COLO829 (cell line): Measurements from ENCODE around the gene NFIB.

Experiments
- DNase-seq: peaks from one replicate; pipeline ENCODE4 v3.0.0; 2012; ENCODE audit warnings: low spot score

NFIB gene

DNA sequence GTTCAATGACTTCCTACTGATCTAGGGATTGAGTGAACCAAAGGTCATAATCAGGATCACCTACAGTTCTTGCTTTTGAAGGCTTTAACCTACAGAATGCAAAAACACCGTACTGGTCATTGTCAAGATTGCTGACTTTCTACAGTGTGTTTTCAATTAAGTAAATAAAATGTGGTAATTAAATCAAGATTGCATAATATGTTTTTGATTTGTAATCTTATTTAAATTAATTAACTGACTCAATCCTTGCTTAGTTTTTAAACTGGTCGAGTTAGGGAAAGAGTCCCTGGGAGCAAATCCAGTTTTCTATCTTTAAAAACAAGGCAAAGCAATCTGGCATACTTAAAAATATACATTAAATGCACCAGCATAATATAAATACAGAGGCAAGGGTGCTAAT, 125.9 kb downstream of the NFIB start:
- no peak for DNase-seq

DNA sequence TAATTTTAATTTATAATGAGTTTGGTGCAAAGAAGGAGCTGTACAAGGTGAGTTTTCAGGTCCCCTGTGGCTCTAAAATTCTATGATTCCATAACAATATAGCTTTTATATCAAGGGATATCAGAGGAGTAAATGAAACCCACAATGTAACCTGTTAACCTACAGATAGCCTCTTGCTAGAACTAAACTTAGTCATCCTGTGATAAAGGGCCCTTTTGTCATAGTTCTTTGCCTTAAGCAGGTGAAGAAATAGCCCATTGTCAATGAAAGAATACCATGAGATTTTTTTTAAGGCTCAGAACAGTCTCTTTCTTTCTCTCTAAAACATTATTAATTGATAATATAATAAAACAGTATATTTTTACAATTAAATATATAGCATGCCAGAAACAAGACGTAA, 127.8 kb downstream of the NFIB start:
- peak; percentile 14 for DNase-seq

DNA sequence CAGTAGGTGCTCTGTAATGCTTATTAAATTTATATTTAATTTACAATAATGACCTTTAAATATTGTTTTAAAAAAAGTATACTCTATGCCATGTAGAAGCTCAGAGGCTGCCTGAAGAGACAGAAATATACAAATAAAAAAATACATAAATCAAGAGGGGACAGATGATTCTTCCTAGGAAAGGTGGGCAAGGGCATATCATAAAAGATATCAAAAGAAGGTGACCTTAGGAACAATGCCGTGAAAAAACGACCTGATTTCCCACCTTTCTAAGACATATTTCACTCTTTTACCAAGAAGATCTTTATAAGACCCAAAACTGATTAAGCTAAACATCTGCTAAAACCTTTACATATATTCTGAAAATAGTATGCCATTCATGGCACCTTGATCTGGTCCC, 128.9 kb downstream of the NFIB start:
- no peak for DNase-seq

DNA sequence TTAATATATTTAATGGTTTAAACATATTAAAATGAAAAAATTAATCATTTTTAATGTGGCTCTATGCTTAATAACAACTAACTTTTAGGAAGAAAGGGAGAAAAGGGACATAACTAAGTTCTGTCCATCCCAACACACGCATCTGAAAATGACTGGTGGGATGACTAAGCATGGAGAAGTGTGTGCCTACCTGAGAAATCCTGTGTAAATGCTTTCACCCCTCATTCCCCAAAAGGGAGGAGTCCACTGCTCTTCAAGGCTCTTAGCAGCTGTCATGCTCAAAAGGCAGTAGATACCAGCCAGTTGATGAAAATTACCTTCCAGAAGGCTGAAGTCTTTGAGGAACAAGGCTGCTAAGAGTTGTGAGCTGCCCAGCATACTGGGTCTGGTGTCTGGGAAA, 130.9 kb downstream of the NFIB start:
- DNase-seq: no peak

DNA sequence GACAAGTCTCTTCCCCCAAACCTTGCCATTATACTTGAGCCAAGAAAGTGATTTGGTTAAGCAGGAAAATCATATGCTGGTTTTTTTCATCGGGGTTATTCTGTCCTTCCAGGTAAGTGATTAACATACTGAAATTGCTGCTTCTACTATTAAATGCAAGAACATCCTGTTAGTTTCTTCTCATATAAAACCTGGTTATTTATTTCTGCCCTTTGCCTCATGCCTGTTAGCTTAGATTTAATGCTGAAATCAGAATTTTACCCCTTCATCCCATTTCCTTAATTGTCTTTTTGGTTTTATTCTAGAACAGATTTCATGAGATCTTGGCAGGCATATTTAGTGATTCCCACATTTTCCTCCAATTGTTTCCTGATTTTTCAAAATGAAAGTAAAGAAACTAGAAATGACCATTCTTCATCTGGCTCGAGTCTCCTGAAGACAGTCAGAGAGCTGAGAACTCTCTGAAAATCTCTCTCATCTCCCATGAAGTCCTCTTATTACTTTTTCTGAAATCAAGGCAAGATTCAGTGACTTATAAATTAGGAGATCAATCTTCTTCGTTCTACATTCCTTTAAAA, 132.9 kb downstream of the NFIB start:
- DNase-seq: no peak

DNA sequence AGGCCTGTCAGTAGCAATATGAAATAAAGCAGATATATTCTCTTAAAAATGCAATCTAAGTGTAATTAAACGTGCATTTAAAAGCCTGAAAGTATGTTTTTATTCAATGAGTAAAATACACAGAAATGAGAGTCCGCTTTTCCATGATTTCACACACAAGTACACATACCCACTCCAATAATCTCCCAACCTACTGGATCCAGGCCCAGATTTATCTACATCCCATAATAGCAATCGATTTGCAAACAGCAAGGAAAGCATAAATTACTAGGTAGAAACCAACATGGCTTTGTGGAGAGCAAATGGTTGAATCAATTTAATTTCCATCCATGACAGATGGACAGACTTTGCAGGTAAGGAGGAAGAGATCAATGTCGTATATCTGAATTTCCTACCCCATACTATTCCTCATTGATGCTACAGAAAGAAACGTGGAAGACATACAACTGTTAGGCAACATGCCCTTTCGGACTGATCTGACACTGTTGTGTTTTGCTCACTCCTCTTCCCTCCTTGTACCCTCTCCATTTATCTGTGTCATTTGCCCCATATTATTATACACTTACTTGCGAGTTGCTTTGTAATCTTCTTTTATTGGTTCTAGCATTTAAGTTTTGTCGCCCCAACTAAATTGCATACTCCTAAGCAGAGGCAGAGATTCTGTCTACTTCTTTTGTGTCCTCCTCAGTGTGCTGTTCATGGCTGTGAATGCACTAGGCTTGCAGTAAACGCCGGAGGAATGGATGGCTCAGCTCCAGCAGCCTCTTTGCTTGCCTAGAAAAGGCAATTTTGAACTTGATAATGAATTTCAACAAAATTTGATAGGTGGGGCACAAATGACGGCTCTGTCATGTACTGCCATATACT, 133.6 kb downstream of the NFIB start:
- DNase-seq: no peak

DNA sequence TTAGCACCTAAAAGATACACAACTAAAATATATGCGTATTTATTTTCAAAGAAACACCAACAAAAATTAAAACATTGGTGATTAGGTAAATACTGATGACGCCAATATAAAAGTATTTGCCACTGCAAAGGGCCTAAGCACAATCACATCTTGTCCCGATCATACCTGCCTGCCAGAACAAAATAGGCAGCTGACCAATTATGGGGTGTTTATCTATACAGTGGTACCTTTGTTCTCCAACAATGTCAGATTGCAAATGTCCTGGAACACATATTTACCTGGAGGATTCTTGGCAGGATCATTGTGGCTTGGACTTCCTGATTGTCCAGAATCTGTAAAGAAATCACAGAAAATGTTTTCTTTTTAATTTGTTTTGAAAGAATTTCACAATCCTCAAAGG, 134.5 kb downstream of the NFIB start:
- no peak for DNase-seq

DNA sequence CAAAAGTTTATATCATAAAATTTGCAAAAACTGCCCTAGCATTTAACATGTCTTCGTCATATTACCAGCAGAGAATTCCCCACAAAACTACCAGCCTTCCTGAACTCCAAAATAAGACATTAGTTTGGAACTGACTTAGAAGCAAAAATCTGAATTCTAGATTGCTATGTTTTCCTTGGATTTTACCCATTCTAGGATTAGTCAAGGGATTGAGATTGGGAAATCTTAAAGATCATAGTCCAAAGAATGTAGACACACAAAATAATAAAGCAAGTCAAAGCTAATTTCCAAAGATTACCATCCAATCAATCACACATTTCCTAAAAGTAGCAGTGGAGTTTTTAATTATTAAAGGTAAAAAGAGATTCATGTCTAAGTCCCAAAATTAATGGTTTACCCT, 138.2 kb downstream of the NFIB start:
- DNase-seq: no peak

DNA sequence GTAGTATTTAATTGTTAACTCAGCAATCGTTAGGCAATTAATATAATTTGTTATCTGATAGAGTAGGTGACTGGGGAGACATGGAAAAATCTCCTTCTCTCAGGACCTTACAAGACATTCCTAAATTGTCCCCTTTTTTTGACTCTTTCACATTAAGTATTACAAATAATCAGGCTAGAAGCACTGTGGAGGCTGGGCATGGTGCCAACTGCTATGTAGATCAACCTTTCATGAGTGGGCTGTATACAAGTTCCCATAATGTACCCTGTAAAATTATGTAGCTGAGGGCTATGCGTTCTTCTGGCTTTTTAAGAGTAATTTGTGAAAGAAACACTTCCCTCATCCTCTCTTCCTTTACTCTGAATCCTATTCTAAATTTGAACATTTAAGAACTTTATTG, 140.2 kb downstream of the NFIB start:
- no peak for DNase-seq

DNA sequence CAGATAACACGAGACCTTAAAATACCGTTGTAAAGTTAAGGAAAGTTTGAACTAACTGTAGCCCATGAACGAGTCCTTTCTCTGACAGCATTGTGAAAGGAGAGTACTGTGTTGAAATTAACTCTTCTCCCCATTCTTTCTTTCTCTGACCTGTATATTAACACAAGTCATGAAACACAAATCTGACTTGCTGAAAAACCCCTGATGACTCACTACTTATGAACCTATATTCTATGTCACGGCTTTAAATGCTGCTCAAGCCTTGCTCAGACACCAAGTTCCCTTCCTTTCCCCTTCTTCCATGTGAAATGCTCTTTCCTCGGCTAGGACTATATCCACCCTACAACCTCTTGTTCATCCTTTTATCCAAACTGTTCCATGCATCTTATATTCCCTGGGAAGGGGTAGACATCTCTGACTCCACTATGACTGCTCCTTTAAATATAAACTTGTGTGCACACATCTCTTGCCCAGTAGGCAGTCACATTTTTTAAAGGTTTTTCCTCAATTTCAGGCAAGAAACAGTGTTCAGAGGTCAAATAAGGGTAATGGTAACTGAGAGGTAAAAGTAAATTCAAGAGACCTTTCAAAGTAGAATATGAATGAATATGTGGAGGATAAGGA, 142.9 kb downstream of the NFIB start:
- DNase-seq: peak; percentile 3

DNA sequence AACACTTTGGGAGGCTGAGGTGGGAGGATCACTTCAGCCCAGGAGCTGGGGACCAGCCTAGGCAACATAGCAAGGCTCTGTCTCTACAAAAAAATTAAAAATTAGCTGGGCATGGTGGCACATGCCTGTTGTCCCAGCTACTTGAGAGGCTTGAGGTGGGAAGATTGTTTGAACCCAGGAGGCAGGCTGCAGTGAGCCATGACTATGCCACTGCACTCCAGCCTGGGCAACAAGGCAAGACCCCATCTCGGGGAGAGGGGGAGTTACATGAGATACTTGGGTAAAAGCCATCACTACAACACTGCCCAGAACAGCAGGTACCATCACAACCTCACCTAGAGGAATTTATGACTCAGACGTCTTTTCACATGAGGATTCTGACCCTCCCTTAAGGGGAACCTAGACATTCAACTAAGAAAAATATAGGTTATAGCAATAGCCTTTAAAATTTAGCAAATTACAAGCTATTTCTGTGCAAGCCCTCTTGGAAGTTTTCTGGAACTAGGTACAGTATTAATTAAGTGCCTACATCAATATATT, 143.5 kb downstream of the NFIB start:
- DNase-seq: no peak

DNA sequence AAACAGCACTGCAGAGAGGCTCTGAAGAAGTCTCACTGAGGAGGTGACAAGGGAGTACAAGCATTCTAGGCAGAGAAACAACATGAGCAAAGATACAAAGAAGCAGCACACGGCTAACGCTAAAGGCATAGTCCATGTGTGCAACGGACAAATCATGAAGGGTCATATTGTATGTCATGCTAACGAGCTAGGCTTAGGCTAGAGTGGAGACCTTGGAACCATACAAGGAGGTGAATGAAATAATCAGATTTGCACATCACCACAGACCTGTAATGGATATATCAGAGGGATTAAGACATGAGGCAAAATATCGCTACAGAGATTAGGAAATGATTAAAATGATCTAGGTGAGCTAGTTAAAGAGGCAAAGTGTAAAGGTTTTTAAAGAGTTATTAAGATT, 145.6 kb downstream of the NFIB start:
- DNase-seq: no peak

DNA sequence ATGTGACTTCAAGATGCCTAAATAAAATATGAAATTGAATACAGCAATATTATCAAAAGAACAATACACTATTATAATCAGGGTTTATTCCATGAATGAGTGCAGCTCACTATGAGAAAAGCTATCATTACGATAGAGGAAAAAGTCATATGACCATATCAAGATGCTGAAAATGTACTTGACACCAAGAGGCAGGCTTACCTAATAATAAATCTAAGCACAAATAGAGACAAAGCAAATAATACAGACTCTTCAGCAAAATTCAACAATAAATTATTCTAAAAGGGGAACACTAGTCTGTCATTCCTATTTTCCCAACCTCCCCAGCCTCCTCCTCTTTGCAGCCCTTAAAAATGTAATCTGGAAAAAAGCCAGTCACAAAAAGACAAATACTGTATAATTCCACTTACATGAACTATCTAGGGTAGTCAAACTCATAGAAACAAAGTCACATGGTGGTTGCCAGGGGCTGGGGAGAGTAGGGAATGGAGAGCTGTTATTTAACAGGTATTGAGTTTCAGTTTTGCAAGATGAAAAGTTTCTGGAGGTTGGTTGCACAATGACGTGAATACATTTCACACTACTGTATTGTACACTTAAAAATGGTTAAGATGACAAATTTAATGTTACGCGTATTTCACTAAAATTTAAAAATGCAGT, 148.4 kb downstream of the NFIB start:
- DNase-seq: no peak

DNA sequence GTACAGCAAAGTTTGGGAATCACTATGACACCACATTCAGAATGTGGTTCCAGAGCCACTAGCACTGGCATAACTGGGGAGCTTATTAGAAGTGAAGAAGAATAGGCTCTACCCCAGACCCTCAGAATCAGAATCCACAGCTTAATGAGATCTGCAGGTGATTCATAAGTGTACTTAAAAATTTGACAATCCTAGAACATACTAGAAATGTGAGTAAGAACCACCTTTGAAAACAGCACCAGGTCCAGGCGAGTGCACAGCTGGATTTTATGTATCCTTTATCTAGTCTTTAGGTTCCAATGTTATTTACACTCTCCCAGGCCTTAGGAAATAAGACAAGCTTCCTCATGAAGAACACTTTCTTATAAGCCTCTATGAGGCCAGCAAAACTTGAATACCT, 149.0 kb downstream of the NFIB start:
- DNase-seq: no peak

DNA sequence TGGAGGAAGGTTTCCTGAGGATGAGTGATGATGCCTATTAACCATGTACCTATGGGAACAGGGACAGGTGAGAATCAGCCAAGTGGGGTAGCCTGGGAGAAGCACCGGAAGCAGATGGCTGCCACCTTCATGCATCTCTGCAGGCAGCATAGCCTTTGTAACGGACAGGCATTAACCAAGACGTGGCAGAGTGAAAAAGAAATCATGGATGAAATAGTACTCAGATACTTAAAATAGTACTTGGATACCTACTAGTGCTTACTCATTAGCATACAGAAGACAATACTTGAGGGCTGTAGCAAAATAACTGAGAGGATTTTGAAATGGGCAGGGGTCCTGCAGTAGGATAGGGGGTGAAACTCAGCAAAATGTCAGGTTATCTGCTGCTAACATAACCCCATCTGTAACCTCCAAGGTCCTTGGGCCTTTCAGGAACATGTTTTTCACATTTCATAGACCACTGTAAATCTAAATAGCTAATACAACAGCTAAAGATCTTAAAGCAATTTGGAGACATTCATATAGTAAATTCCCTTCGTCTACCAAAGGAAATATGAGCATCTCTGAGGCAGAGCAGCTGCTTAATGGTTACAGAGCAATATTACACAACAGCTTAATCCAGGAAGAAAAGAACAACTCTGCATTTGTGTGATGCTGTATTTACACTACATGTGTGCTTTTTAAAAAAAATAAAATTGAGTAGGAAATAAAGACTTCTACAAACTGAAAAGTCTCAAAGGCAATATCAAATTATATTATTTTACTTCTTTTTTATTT, 154.3 kb downstream of the NFIB start:
- DNase-seq: no peak

DNA sequence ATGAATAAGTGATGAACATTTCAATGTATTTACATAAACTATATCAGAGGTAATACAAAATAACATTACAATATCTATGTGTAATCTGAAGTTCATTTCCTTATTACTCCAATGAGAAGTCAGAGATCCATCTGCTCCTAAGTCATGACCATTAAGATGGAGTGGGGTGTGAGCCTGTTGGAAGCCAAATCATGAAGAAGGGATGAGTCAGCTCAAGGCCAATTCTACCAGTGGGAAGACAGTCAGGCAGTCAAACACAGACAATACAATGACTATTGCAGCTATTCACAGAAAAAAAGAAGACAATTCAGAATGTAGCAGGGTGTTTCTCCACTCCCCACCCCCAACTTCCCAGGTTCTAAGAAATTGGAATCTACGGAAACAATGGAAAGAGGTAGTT, 155.0 kb downstream of the NFIB start:
- no peak for DNase-seq

DNA sequence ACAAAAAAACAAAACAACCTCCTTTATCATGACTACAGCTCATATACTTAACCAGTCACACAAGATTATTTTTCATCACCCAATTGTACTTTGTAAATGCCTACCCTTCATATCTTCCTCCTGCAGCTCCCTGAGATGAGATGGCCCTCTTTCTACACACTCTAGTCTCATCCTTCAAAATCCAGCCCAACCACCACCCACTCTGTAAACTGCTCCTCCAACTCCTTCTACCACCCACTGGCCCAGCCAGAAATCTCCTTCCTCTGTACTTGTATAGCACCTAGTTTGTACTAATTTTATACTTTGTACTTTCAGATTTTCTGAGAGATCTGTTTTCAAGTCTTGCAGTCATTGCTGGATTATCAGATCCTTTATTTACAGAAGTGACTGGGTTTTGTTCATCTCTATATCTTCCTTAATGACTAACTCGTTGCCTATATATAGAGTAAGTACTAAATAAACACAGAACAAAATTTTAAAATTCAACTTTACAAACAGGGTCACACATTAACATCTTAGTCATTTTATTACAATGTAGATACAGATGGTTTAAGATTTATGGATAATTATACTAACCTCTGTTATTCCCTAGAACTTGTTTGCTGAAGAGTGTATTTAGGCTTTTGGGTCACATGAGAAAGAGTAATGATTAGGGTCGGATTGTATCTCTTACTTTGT, 155.7 kb downstream of the NFIB start:
- no peak for DNase-seq

DNA sequence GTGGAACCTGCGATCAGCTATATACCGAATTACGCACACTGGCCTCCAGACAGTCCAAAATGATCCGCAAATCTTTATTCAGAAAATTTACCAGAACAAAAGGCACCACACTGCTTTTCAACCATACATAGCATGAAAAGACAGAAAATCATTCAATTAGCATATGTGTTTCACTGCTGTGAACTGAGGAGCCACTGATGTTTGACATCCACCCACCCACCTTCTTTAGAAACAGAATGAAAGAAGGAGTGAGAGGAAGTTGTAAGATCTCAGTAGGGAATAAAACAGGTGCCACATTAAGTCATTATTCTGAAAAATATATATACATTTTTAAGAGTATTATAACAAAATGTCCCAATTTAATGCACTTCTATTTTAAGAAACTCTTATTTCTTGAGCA, 156.8 kb downstream of the NFIB start:
- no peak for DNase-seq

DNA sequence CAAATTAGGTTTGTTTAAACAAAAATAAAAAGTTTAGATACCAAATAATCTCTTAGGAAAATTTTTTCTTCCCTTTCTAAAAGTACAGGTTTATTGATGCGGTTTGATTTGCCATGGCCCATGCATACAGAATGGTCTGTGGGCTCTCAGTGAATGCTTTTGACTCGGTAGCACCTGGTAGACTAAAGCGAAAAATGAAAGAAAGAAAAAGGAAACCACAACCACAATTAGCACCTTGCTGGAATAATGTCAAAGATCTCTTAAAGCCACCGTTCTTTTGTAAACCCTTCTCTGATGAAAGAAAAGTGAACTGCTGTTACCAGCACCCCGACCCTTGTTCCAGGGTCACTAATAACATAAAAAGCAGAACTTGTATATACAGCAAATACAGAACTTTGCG, 157.9 kb downstream of the NFIB start:
- DNase-seq: no peak

DNA sequence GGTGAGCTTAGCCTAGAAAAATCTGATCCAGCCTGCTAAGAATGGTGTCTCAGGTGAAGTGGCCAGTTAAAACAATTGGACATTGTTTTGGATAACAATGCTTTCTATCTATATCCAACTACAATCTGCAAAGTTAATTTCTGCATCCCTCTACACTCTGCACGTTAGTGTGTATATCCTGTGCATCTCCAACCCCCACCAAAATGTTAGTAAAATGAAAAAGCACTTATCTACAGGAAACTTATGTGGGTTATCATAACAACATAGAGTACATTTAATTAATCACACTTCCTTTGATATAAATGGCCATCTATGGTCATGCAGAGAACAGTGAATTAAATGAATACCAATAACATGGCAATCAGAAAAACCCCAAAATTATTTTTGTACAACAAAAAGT, 158.7 kb downstream of the NFIB start:
- DNase-seq: no peak

DNA sequence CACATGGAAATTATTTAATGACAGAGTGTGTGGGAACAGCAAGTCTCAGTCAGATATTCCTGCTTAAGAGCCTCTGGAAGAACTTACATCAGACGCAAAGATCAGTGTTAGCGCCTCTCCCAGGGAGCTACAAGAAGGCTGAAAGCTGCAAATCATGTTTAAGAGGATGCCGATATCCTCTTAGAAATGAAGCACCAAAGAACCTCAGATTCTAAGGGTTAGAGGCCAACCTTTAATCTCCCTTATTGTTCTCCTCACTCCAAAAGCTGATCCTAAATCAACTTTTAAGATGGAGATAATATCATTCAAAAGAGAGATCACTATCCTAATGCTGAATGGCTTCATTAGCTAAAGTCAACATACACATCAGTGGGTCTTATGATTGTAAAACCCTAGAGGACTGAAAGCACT, 160.6 kb downstream of the NFIB start:
- DNase-seq: no peak
